ENCODE results near the gene ROR2.

Gene ROR2

DNA sequence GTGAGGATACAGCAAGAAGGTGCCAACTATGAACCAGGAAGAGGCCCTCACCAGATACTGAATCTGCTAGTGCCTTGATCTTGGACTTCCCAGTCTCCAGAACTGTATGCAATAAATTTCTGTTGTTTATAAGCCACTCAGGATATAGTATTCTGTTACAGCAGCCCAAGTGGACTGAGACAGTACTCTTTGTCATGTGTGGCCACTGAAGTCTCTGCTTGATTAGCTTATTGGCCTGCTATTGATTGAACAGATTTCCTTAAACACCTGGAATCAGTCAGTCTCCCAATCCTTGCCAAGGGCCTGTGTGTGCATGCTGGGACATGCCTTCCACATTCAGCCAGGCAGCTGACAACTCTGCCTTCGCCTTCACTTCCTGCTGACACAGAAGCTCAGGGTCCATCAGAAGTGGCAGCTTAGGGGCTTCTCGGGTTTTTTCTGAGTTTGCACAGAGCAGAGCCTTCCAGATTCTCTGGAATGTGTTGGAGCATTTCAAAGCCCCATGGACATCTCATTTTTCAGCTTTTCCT, 13.7 kb upstream of the ROR2 start:
- H3K4me1 Mint-ChIP-seq (ENCODE audit: low read depth): no peaks in the 10 kb centered on the region
- intact Hi-C loops (cut with micrococcal nuclease): no loop called here
- H3K9me3 Mint-ChIP-seq: peaks cover 8% of the 10 kb centered on the region
- H3K27ac Mint-ChIP-seq: no peak overlapping the region
- H3K4me3 Mint-ChIP-seq: no peak overlapping the region
- peaks cover 10% of the 10 kb centered on the region for H3K27me3 Mint-ChIP-seq
- no peaks in the 10 kb centered on the region for H3K36me3 Mint-ChIP-seq (ENCODE audit: low read depth)

DNA sequence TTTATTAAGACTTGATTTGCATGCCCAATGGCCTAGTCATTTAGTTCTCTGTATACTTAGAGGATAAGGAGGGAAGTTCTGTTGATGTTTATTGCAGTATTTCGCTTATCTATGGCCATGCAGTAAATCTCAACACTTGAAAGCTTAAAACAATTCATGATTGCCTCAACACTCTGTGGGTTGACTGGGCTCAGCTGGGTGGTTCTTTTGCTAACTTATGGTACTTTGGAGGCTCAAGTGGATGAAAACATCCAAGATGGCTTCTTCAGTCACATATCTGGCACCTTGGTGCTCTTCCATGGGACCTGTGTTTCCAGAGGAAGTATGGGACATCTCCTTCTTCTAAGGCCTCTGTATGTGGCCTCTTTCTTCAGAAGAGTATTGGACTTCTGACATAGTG, 10.3 kb upstream of the ROR2 start:
- H3K27ac Mint-ChIP-seq: no peak overlapping the region
- peaks cover 3% of the 10 kb centered on the region for H3K27me3 Mint-ChIP-seq
- no peaks in the 10 kb centered on the region for H3K4me1 Mint-ChIP-seq (ENCODE audit: low read depth)
- no peak overlapping the region for H3K4me3 Mint-ChIP-seq
- intact Hi-C loops (cut with micrococcal nuclease): no loop called here
- peaks cover 8% of the 10 kb centered on the region for H3K9me3 Mint-ChIP-seq
- H3K36me3 Mint-ChIP-seq (ENCODE audit: low read depth): no peaks in the 10 kb centered on the region

DNA sequence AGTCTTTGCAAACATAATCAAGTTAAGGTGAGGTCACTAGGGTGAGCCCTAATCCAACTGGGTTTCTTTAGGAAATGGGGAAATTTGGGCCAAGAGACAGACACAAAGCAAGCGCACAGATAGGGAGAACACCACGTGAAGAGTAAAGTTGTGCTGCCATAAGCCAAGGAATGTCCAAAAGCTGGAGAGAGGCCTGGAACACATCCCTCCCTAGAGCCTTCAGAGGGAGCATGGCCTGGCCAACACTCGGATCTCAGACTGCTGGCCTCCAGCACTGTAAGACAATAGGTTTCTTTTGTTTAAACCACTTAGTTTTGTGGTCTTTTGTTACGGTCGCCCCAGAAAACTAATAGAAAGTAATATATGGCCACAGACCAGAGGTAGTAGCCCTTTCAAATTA, 8.1 kb upstream of the ROR2 start:
- no peak overlapping the region for H3K27ac Mint-ChIP-seq
- intact Hi-C loops (cut with micrococcal nuclease): no loop called here
- H3K9me3 Mint-ChIP-seq: peaks cover 8% of the 10 kb centered on the region
- peaks cover 13% of the 10 kb centered on the region for H3K27me3 Mint-ChIP-seq
- no peaks in the 10 kb centered on the region for H3K36me3 Mint-ChIP-seq (ENCODE audit: low read depth)
- no peak overlapping the region for H3K4me3 Mint-ChIP-seq
- peaks cover 5% of the 10 kb centered on the region for H3K4me1 Mint-ChIP-seq (ENCODE audit: low read depth)

DNA sequence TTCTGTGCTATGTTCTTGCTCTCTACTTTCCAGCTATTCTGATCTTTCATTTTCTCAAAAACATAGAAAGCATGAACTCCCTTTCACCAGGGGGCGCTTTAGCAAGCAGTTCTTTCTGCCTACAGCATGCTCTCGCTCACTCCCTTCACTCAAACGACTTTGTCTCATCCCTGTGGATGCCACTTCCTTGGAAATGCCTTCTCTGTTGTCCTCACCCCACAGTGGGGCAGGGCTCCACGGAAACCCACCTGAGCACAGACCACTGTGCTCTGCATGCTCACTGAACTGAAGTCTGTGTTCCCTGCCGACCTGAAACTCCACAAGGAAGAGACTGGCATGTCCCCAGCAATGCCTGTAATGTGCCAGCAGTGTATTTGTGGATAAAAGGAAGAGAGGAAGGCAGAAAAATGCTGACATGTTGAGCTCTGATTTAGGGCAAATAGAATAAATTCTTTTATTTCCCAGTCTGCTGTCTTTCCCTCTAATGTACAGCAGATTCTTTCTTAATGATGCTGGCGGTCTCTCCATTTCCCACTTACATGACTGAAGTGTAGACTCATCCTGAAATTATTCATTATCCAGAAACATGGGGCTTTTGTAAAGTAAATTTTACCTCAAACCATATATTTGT, 4.9 kb upstream of the ROR2 start:
- peaks cover 8% of the 10 kb centered on the region for H3K9me3 Mint-ChIP-seq
- peaks cover 43% of the 10 kb centered on the region for H3K27me3 Mint-ChIP-seq
- peaks cover 11% of the 10 kb centered on the region for H3K4me1 Mint-ChIP-seq (ENCODE audit: low read depth)
- no peak overlapping the region for H3K4me3 Mint-ChIP-seq
- H3K36me3 Mint-ChIP-seq (ENCODE audit: low read depth): no peaks in the 10 kb centered on the region
- H3K27ac Mint-ChIP-seq: no peak overlapping the region
- intact Hi-C loops (cut with micrococcal nuclease): no loop called here

DNA sequence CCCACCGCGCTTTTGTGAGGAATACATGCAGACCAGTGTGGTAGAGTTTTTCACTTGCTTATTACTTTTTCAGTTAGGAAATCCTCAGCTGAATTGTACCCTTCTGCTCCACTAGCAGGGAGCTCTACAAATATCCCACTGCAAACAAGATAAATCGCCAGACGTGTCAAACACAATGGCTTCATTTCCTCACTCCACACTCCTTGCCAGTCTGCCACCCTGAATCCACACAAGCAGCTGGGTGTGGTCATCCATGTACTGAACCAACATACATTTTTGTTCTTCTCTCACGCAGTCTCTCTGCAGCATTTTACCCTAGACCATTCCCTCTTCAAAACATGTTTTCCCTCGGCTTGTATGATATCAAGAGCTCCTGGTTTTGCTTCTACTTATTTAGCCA, 3.7 kb upstream of the ROR2 start:
- Mint-ChIP-seq H3K27me3 (peaks cover 53% of the 10 kb centered on the region), H3K27ac (no peak overlapping the region), H3K4me1 (ENCODE audit: low read depth) (peaks cover 11% of the 10 kb centered on the region), H3K9me3 (peaks cover 8% of the 10 kb centered on the region), H3K36me3 (ENCODE audit: low read depth) (no peaks in the 10 kb centered on the region), H3K4me3 (no peak overlapping the region)
- intact Hi-C loops (cut with micrococcal nuclease): no loop called here

DNA sequence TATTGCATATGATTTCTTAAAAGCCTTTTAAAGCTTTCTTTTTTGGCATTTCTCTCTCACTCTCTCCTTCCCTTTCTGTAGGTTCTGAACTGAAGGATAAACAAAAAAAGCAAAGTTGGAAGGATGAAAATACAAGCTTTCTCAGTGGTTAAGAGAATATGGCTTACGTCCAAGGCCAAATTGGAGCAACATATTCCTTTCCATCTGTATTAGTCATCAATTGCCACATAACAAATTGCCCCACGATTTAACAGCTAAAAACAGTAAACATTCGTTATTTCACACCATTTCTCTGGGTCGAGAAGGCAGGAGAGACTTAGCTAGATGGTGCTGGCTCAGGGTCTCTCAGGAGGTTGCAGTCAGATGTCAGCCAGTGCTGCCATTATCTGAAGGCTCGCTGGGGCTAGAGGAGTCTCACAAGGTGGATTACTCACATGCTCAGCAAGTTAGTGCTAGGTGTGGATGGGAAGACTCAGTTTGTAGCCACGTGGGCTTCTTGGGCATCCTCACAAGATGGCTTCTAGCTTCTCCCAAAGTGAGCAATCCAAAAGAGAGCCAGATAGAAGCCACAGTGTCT, 2.0 kb upstream of the ROR2 start:
- Mint-ChIP-seq H3K36me3 (ENCODE audit: low read depth) (no peaks in the 10 kb centered on the region), H3K4me3 (no peak overlapping the region), H3K4me1 (ENCODE audit: low read depth) (peaks cover 11% of the 10 kb centered on the region), H3K9me3 (peaks cover 8% of the 10 kb centered on the region), H3K27ac (no peak overlapping the region), H3K27me3 (peaks cover 65% of the 10 kb centered on the region)
- intact Hi-C loops (cut with micrococcal nuclease): loop anchor here (2.0 kb wide), 1 partner anchor 177 kb away; no protein-coding TSS in a partner anchor

DNA sequence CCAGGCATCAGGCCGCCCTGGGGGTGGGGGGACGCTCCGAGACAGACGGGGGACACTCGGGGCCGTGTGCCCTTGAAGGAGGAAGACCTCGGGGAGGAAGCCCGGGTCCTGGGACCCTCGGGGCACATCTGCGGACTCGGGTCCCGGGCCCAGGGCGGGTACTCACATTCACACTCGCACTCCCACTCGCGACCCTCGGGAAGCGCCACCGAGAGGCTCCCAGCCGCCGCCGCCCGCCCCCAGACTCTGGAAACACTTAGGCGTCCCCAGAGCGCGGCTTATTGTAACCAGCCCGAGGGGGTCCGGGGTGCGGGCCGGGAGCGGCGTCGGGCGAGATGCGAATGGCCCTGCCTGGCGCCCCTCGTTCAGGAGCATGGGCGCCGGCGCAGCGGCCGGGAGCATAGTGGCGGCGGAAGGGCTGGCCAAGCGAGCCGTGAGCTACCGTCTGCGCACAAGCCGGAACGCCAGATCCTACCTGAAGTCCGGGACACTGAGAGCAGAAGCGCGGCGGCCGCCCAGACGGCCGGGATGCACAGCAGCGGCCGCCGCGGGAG, 559 bp downstream of the ROR2 start:
- Mint-ChIP-seq H3K9me3 (peaks cover 8% of the 10 kb centered on the region), H3K36me3 (ENCODE audit: low read depth) (no peaks in the 10 kb centered on the region), H3K4me1 (ENCODE audit: low read depth) (peaks cover 6% of the 10 kb centered on the region), H3K27me3 (peaks cover 85% of the 10 kb centered on the region), H3K27ac (no peak overlapping the region), H3K4me3 (peak overlapping the region; percentile 7)
- intact Hi-C loops (cut with micrococcal nuclease): no loop called here

DNA sequence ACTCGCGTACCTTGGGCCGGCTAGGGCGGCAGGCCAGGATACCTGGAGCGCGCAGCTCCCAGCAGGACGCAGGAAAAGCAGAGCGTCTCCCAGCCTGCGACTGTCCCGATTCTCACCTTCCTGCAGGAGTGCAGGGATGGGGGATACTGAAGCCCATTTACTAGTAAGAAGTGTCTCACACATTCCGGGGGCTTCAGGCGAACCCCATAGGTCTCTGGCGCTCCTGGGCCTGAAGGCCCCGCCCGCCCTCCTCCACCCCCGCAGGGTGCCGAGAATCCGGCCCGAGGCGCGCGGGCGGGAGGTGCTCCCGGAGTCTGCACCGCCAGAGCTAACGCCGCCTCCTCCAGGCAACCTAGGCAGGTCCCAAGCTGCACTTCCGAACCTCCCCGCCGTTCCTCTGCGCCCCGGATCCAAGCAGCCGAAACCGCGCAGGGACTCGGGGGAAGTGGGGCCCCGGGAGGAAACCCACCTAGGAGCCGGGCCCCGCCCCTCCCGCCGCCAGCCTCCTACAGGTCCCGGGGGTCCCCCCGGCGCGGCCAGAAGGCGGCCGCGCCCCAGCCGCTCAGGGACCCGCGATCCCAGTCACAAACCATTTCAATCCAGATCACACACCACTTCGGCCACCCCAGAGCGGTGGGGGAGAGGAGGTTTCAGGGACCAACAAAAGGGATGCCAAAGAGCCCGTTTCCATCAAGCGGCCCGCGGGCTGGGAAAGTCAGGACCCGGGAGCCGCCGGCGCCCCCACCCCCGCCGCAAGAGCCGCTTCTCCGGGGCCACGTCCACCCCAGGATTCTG, 1.2 kb downstream of the ROR2 start:
- Mint-ChIP-seq H3K9me3 (peaks cover 8% of the 10 kb centered on the region), H3K4me3 (peak overlapping the region; percentile 15), H3K27ac (no peak overlapping the region), H3K36me3 (ENCODE audit: low read depth) (no peaks in the 10 kb centered on the region), H3K27me3 (peaks cover 83% of the 10 kb centered on the region), H3K4me1 (ENCODE audit: low read depth) (peaks cover 6% of the 10 kb centered on the region)
- intact Hi-C loops (cut with micrococcal nuclease): no loop called here

DNA sequence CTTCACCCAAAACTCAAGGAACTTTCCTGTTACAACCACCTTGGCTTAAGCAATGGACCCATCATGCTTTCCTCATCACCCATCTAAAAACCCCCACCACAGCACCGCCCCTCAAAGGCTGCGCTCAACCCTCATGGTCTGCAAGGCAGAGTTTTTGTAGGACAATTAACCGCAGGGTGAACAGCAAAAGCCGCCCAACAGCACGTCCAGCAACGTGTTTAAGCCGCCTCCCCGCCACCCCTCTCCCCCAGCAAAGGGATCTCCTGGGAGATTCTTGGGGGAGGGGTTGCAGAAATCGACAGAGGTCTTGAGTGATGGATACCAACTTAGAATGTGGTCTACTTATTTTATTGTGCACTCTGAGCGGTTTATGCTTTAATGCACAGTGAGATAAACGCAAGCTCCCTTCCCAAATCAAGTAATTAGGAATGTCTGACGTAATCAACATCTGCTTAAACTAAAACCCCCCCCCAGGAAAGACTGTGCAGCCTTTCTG, 1.9 kb downstream of the ROR2 start:
- no peaks in the 10 kb centered on the region for H3K36me3 Mint-ChIP-seq (ENCODE audit: low read depth)
- peaks cover 6% of the 10 kb centered on the region for H3K4me1 Mint-ChIP-seq (ENCODE audit: low read depth)
- peaks cover 84% of the 10 kb centered on the region for H3K27me3 Mint-ChIP-seq
- no peak overlapping the region for H3K4me3 Mint-ChIP-seq
- intact Hi-C loops (cut with micrococcal nuclease): no loop called here
- H3K27ac Mint-ChIP-seq: no peak overlapping the region
- H3K9me3 Mint-ChIP-seq: peaks cover 8% of the 10 kb centered on the region

DNA sequence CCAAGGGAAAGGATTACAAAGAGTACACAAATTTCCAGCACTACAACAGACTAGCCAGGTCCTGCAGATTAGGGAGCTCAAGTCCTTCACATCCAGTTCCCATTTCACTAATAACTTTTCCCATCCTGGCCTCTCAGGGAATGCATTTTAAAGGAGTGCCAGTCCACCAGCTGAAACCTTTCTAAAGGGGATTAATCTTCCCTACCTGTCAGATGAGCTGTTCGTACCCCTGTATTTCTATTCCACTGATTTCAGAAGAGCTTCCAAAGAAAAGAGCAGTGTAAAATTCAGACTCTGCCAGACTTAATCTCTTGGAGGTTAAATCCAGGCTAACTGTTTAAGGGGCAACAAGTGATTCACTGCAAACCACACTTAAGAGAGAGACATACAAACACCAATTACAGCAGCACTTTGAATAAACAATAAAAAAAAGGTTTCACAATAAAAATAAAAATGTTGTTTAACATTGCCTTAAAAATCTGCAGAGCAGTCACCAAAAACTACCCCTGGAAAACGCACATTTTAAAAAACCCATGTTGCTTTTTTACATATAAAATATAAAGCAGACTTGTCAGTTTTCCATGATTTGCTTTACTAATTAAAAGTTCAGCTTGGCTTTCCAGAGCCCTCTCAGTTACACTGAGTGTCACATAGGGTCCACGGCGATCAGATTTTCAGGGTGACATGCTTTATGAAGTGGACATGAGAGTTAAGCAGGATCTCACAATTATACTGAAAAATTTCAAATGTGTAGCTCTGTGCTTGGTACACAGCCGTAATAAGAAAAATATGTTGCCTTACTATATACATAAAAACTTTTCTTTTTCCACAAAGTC, 3.2 kb downstream of the ROR2 start:
- intact Hi-C loops (cut with micrococcal nuclease): no loop called here
- H3K36me3 Mint-ChIP-seq (ENCODE audit: low read depth): no peaks in the 10 kb centered on the region

DNA sequence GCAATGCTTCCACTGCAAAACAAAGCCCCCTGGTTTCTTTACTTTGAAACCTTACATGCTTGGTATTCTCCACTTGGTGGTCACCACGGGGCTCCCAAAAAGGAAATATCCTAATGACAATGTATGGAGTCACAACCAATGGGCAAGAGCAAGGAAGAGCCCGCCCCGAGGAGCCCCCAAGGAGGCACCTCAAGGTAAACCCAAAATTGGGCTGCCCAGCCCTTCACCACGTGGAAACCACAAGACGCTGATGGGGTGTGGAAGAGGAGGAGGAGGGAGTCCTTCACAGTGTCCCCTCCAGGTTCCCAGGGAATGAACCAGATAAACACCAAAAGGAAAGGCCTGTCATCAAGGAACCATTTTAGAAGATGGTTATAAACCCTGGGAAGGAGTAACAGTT, 3.8 kb downstream of the ROR2 start:
- Mint-ChIP-seq H3K4me1 (ENCODE audit: low read depth) (peaks cover 6% of the 10 kb centered on the region), H3K4me3 (no peak overlapping the region), H3K36me3 (ENCODE audit: low read depth) (no peaks in the 10 kb centered on the region), H3K27ac (no peak overlapping the region), H3K9me3 (no peaks in the 10 kb centered on the region), H3K27me3 (peaks cover 71% of the 10 kb centered on the region)
- intact Hi-C loops (cut with micrococcal nuclease): no loop called here

More for the DNA sequence above, 3.2 kb downstream of the ROR2 start:
- Mint-ChIP-seq H3K27ac (no peak overlapping the region), H3K4me1 (ENCODE audit: low read depth) (peaks cover 6% of the 10 kb centered on the region), H3K9me3 (no peaks in the 10 kb centered on the region), H3K4me3 (no peak overlapping the region), H3K27me3 (peaks cover 77% of the 10 kb centered on the region)

DNA sequence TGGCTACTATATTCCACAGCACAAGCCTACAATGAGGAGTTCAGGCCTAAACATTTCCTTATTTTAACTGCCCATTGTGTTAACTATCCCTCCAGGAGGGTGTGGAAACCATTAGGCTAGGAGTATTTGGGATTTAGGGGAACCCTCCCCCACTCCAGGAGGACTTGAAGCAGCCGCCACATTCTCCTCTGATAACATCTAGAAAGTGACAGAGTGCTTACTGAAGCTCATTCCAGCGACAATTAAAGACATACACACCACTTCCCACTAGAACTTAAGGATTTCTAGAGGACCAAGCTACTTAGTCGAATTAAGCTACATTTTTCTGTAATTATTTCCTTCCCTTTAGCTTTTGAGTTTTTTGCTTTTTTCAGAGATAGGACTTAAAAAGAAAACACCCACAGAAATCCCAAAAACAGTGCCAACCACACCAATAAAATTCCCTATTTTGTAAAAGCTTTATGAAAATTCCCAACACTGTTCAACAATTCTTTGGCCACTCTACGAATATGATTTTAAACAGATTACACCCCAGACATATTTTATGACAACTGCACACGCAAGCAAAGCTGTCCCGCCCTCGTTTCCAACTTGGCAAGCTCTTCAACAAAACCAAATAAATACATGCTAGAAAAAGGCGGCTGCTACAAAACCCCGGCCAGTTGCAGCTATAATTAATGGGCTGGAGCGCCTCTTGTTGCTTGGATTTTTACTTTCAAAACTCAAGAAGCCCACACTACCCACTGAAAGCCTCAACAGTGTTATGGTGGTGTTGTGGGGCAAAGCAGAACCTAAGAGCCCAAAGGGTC, 4.5 kb downstream of the ROR2 start:
- H3K9me3 Mint-ChIP-seq: no peaks in the 10 kb centered on the region
- no peak overlapping the region for H3K4me3 Mint-ChIP-seq
- H3K36me3 Mint-ChIP-seq (ENCODE audit: low read depth): no peaks in the 10 kb centered on the region
- no peak overlapping the region for H3K27ac Mint-ChIP-seq
- intact Hi-C loops (cut with micrococcal nuclease): no loop called here
- peaks cover 64% of the 10 kb centered on the region for H3K27me3 Mint-ChIP-seq
- H3K4me1 Mint-ChIP-seq (ENCODE audit: low read depth): peaks cover 4% of the 10 kb centered on the region

DNA sequence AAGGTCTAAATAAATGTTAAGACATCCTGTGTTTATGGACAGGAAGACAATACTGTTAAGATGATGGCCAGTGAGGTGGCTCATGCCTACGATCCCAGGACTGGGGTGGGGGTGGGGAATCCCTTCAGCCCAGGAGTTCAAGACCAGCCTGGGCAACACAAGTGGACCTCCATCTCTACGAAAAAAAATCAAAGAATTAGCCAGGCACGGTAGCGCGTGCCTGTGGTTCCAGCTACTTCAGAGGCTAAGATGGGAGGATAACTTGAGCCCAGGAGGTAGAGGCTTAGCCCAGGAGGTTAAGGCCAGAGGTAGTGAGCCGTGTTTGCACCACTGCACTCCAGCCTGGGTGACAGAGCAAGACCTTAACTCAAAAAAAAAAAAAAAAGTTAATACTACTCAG, 5.3 kb downstream of the ROR2 start:
- H3K4me3 Mint-ChIP-seq: no peak overlapping the region
- H3K9me3 Mint-ChIP-seq: no peaks in the 10 kb centered on the region
- H3K36me3 Mint-ChIP-seq (ENCODE audit: low read depth): no peaks in the 10 kb centered on the region
- H3K27ac Mint-ChIP-seq: no peak overlapping the region
- intact Hi-C loops (cut with micrococcal nuclease): no loop called here
- peaks cover 61% of the 10 kb centered on the region for H3K27me3 Mint-ChIP-seq
- no peaks in the 10 kb centered on the region for H3K4me1 Mint-ChIP-seq (ENCODE audit: low read depth)

Data from dendritic cell treated with granulocyte-macrophage colony-stimulating factor and Interleukin-4, amounts not matched to agents 40 ng/mL and 50 ng/mL, for 4 days (primary cell).